GM12865 (cell line): Measurements from ENCODE around the gene GABBR2.
"Not testable (repeated sequence)": the region's sequence is repeated elsewhere in the genome, so short reads cannot be mapped to it uniquely, and the experiment has no call there.

Experiments
- DNase-seq: peaks from one replicate; pipeline ENCODE4 v3.0.0; 2010; ENCODE audit warnings: low read depth
- H3K4me3 ChIP-seq: 2 replicates; pipeline ENCODE4 v1.5.1; 2011; ENCODE audit warnings: mild to moderate bottlenecking, low read depth, low read length, control low read depth
- CTCF ChIP-seq: IDR thresholded peaks from 2 replicates; pipeline ENCODE4 v1.5.1; 2011; ENCODE audit warnings: low read length, control low read depth, low read depth, inconsistent platforms; ENCODE audit not compliant: insufficient read depth; ENCODE audit errors: missing control alignments

The GABBR2 gene

GRCh38 chr9:98660541-98660940 lies 48.2 kb downstream of the GABBR2 start:
- TF ChIP-seq CTCF, result no peak
- no peak for DNase-seq
- no peak overlapping the region for H3K4me3 ChIP-seq

GRCh38 chr9:98658951-98659351 lies 49.8 kb downstream of the GABBR2 start:
- no peak overlapping the region for H3K4me3 ChIP-seq
- TF ChIP-seq CTCF, result no peak
- DNase-seq, result no peak

GRCh38 chr9:98657897-98658296 lies 50.8 kb downstream of the GABBR2 start:
- no peak for TF ChIP-seq CTCF
- no peak overlapping the region for H3K4me3 ChIP-seq
- DNase-seq, result no peak

- DNase-seq, result no peak
- TF ChIP-seq CTCF, result no peak
- no peak overlapping the region for H3K4me3 ChIP-seq
These were observed 52.2 kb downstream of the GABBR2 start for GRCh38 chr9:98656511-98656910.

- DNase-seq, H3K4me3 ChIP-seq: not testable (repeated sequence)
These were observed 53.3 kb downstream of the GABBR2 start for GRCh38 chr9:98655428-98655827.

- no peak for TF ChIP-seq CTCF
- no peak overlapping the region for H3K4me3 ChIP-seq
- no peak for DNase-seq
These were observed 54.5 kb downstream of the GABBR2 start for GRCh38 chr9:98654247-98654646.

- H3K4me3 ChIP-seq, result no peak overlapping the region
- TF ChIP-seq CTCF, result no peak
- no peak for DNase-seq
These were observed 56.0 kb downstream of the GABBR2 start for GRCh38 chr9:98652741-98653140.

- DNase-seq, result no peak
These were observed 56.4 kb downstream of the GABBR2 start for GRCh38 chr9:98652302-98652701.

More at GRCh38 chr9:98652302-98652701, 56.4 kb downstream of the GABBR2 start:
- TF ChIP-seq CTCF, result no peak
- H3K4me3 ChIP-seq, result no peak overlapping the region
